Measurements from ENCODE around the gene OAT. TPM values are rescaled to one million over a fixed set of nuclear protein-coding genes. Genes with fewer than 3 reads are reported as not detected.
A peak's percentile ranks its signal among the peaks of the same experiment; 100 is the strongest.

Gene OAT
- total and polyA plus RNA-seq, 2 of the 4 experiments (the other 2 are of a cell fraction), result 110 to 152 TPM

DNA sequence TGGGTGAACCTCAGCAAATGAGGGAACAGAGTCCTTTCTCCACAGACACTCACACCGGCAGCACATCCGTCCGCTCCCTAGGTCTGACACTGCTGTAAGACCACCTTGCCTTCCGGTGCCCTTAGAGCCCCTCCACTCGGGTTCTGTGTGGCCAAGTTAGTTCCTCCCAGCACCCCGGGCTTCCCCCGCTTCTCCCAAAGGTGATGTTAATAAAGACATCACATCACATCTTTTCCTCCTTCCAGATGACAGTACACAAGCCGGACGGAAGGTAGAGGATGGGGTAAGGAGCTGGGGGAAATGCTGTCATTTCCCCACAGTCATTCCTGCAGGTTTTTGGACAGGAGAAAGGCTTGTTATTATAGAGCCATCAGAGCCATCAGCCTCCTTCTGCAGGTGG is 42.3 kb downstream of the OAT start:
- ChIA-PET CTCF (no interaction called here), POLR2A (ENCODE audit: unreplicated experiment) (no interaction called here)
- Histone ChIP-seq H2BK15ac (ENCODE audit: low read depth, low read length) (no peak overlapping the region), H3K9me1 (ENCODE audit: insufficient read depth, low read length) (no peaks in the 10 kb centered on the region), H2BK5ac (ENCODE audit: low read depth, low read length, poor library complexity, severe bottlenecking) (no peak overlapping the region), H2AK5ac (ENCODE audit: low read depth, low read length) (no peak overlapping the region), H3K23ac (ENCODE audit: low read depth, low read length) (no peak overlapping the region), H3K14ac (replicated peaks; ENCODE audit: low read depth, low read length) (no peak overlapping the region), H3K56ac (ENCODE audit: extremely low read depth, insufficient read depth, low read length) (no peak overlapping the region), H4K8ac (ENCODE audit: low read depth in 2 of 2, low read length in 2 of 2) (no peak overlapping the region), H3K79me1 (ENCODE audit: low read depth in 1 of 2, low read length in 2 of 2) (no peaks in the 10 kb centered on the region), H2AK9ac (replicated peaks; ENCODE audit: low read depth, low read length, poor library complexity) (no peak overlapping the region), H3K27ac (ENCODE audit: insufficient read depth, low read length) (no peak overlapping the region), H4K20me1 (ENCODE audit: insufficient read depth, low read length) (no peaks in the 10 kb centered on the region), H2BK20ac (ENCODE audit: low read depth, low read length) (no peak overlapping the region), H3K4me1 (ENCODE audit: control insufficient read depth, insufficient read depth, low read length) (no peaks in the 10 kb centered on the region), H3K18ac (ENCODE audit: low read depth, low read length) (no peak overlapping the region), H3K4ac (ENCODE audit: low read depth, low read length) (no peak overlapping the region), H3K4me2 (ENCODE audit: low read depth, low read length) (no peak overlapping the region), H4K5ac (ENCODE audit: low read depth, low read length) (no peak overlapping the region), H3K9ac (ENCODE audit: low read depth, low read length) (no peak overlapping the region), H2AFZ (replicated peaks; ENCODE audit: low read length, poor library complexity) (peak overlapping the region; percentile 0), H3K36me3 (ENCODE audit: control insufficient read depth, insufficient read depth, low read length) (no peaks in the 10 kb centered on the region), H2BK120ac (ENCODE audit: low read depth, low read length) (no peak overlapping the region), H4K91ac (ENCODE audit: insufficient read depth, low read depth, low read length) (no peak overlapping the region), H3K4me3 (ENCODE audit: insufficient read depth, low read depth, low read length) (no peak overlapping the region), H3K27me3 (ENCODE audit: control insufficient read depth, insufficient read depth, low read length) (peaks cover 14% of the 10 kb centered on the region), H3K9me3 (ENCODE audit: control insufficient read depth, insufficient read depth, low read length) (no peaks in the 10 kb centered on the region)
- no peak for TF ChIP-seq POLR2A (IDR thresholded peaks at IDR 0.05; ENCODE audit: low read depth, low read length)
- TF ChIP-seq SMC3 (IDR thresholded peaks at IDR 0.05; ENCODE audit: low read depth, low read length), result no peak
- TF ChIP-seq BHLHE40 (IDR thresholded peaks at IDR 0.05; ENCODE audit: low read depth, low read length), result no peak
- no peak for TF ChIP-seq RFX5 (IDR thresholded peaks at IDR 0.05; ENCODE audit: low read depth, low read length)
- TF ChIP-seq FOS (IDR thresholded peaks at IDR 0.05; ENCODE audit: low read depth, low read length), result no peak
- TF ChIP-seq CEBPB (IDR thresholded peaks at IDR 0.05; ENCODE audit: low read depth, low read length), result no peak
- no peak for TF ChIP-seq CHD1 (IDR thresholded peaks at IDR 0.05; ENCODE audit: low read depth, low read length)
- TF ChIP-seq, protein P1, sequence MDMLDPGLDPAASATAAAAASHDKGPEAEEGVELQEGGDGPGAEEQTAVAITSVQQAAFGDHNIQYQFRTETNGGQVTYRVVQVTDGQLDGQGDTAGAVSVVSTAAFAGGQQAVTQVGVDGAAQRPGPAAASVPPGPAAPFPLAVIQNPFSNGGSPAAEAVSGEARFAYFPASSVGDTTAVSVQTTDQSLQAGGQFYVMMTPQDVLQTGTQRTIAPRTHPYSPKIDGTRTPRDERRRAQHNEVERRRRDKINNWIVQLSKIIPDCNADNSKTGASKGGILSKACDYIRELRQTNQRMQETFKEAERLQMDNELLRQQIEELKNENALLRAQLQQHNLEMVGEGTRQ (IDR thresholded peaks at IDR 0.05; ENCODE audit: low read depth, low read length), result no peak
- TF ChIP-seq RCOR1 (IDR thresholded peaks at IDR 0.05; ENCODE audit: insufficient replicate concordance, low read length), result no peak
- no peak for TF ChIP-seq RAD21 (IDR thresholded peaks at IDR 0.05; ENCODE audit: low read length)
- TF ChIP-seq, protein P2, sequence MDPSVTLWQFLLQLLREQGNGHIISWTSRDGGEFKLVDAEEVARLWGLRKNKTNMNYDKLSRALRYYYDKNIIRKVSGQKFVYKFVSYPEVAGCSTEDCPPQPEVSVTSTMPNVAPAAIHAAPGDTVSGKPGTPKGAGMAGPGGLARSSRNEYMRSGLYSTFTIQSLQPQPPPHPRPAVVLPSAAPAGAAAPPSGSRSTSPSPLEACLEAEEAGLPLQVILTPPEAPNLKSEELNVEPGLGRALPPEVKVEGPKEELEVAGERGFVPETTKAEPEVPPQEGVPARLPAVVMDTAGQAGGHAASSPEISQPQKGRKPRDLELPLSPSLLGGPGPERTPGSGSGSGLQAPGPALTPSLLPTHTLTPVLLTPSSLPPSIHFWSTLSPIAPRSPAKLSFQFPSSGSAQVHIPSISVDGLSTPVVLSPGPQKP (IDR thresholded peaks at IDR 0.05; ENCODE audit: borderline replicate concordance, low read depth, low read length), result no peak
- no peak for TF ChIP-seq MAZ (IDR thresholded peaks at IDR 0.05; ENCODE audit: borderline replicate concordance, low read depth, low read length)
- TF ChIP-seq, protein P3, sequence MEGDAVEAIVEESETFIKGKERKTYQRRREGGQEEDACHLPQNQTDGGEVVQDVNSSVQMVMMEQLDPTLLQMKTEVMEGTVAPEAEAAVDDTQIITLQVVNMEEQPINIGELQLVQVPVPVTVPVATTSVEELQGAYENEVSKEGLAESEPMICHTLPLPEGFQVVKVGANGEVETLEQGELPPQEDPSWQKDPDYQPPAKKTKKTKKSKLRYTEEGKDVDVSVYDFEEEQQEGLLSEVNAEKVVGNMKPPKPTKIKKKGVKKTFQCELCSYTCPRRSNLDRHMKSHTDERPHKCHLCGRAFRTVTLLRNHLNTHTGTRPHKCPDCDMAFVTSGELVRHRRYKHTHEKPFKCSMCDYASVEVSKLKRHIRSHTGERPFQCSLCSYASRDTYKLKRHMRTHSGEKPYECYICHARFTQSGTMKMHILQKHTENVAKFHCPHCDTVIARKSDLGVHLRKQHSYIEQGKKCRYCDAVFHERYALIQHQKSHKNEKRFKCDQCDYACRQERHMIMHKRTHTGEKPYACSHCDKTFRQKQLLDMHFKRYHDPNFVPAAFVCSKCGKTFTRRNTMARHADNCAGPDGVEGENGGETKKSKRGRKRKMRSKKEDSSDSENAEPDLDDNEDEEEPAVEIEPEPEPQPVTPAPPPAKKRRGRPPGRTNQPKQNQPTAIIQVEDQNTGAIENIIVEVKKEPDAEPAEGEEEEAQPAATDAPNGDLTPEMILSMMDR (conservative IDR thresholded peaks at IDR 0.05; ENCODE audit: low read depth, low read length), result no peak
- no peak for TF ChIP-seq NFE2L2 (IDR thresholded peaks at IDR 0.05; ENCODE audit: low read depth, low read length)
- TF ChIP-seq MXI1 (IDR thresholded peaks at IDR 0.05; ENCODE audit: borderline replicate concordance, low read depth, low read length), result no peak
- DNase-seq (no peak), ATAC-seq (ENCODE audit: low read depth) (no peak)
- dilution Hi-C loops (cut with HindIII; ENCODE audit: low sequenced_read_pairs, unreplicated experiment), result loop anchor here (25.0 kb wide), 1 partner anchor 389 kb away; no protein-coding TSS in a partner anchor
- in situ Hi-C loops (cut with MboI; ENCODE audit: low sequenced_read_pairs), result loop anchor here (25.0 kb wide), 1 partner anchor 1239 kb away; the partner anchor contains the start of genes HMX2 and HMX3
- intact Hi-C loops (cut with micrococcal nuclease), result no loop called here
- no TSS peak for BruUV-seq (replicated peaks)
- WGBS, 2 experiments (ENCODE audit: extremely low coverage in 2 of 2, insufficient read length in 1 of 2), result 73% methylated on average over 3 of the region's 9 CpGs; no CpG with 5 or more reads in 1 of the 2 experiments
